CD4-positive, alpha-beta T cell (primary cell): ENCODE measurements around the gene KATNBL1. TPM values are rescaled to one million over a fixed set of nuclear protein-coding genes. Genes with fewer than 3 reads are reported as not detected.

Experiments used
- ATAC-seq: fragments of 200-7000 bp; cut with Tn5 transposase; one replicate; pipeline ENCODE4 v1.10.0; 2022; ENCODE audit warnings: mild to moderate bottlenecking; ENCODE audit not compliant: poor library complexity
- CTCF ChIA-PET: fragments of 350-600 bp; sonication (Branson Sonifier 250); formaldehyde crosslinking; loops from one replicate; lab custom pipeline; 2021; ENCODE audit warnings: antibody characterized with exemption, inconsistent platforms; lab: Charles Lee
- POLR2A ChIA-PET: fragments of 350-600 bp; sonication (Branson Sonifier 250); formaldehyde crosslinking; loops from one replicate; lab custom pipeline; 2021; ENCODE audit warnings: antibody characterized with exemption, inconsistent platforms; lab: Charles Lee
- DNase-seq, 14 experiments: peaks; one replicate each; pipeline ENCODE4 v3.0.0-alpha.2; 2013 to 2020; ENCODE audit warnings: mixed read lengths in 2 of 14
- H3K27ac ChIP-seq, 2 donors: one replicate each; pipeline versions ENCODE4 v1.5.1 to v1.7.0; 2013; ENCODE audit warnings: low read length in 2 of 2, low read depth in 1 of 2, mild to moderate bottlenecking in 1 of 2
- H3K27me3 ChIP-seq, 2 experiments: 1 replicate in 1 of 2; 2 replicates in 1 of 2; pipeline versions ENCODE4 v1.6.1 to v1.7.0; 2013; ENCODE audit warnings: low read length in 2 of 2, control low read depth in 1 of 2, mild to moderate bottlenecking in 1 of 2, moderate library complexity in 1 of 2; ENCODE audit not compliant: insufficient read depth in 2 of 2, control insufficient read depth in 1 of 2
- H3K36me3 ChIP-seq: one replicate; pipeline ENCODE4 v1.6.1; 2013; ENCODE audit warnings: low read length, control low read depth; ENCODE audit not compliant: insufficient read depth
- H3K4me1 ChIP-seq: one replicate; pipeline ENCODE4 v1.6.1; 2013; ENCODE audit warnings: low read length, control low read depth; ENCODE audit not compliant: insufficient read depth
- H3K4me3 ChIP-seq: one replicate; pipeline ENCODE4 v1.5.1; 2013; ENCODE audit warnings: mild to moderate bottlenecking, low read length, moderate library complexity
- H3K9me3 ChIP-seq, 2 experiments: 1 replicate in 1 of 2; 2 replicates in 1 of 2; pipeline versions ENCODE4 v1.6.1 to v1.7.0; 2013; ENCODE audit warnings: low read length in 2 of 2, mild to moderate bottlenecking in 2 of 2, control low read depth in 1 of 2, moderate library complexity in 1 of 2; ENCODE audit not compliant: control insufficient read depth in 1 of 2, insufficient read depth in 1 of 2
- H3K27ac Mint-ChIP-seq: one replicate; pipeline ENCODE4 v1.8.0; 2020; ENCODE audit warnings: mixed read lengths
- H3K27me3 Mint-ChIP-seq: one replicate; pipeline ENCODE4 v1.8.0; 2021; ENCODE audit warnings: mixed read lengths
- H3K36me3 Mint-ChIP-seq: one replicate; pipeline ENCODE4 v1.8.0; 2021; ENCODE audit warnings: low read depth, mixed read lengths
- H3K4me1 Mint-ChIP-seq: one replicate; pipeline ENCODE4 v1.8.0; 2021; ENCODE audit warnings: low read depth, mixed read lengths
- H3K4me3 Mint-ChIP-seq: one replicate; pipeline ENCODE4 v1.8.0; 2020; ENCODE audit warnings: mild to moderate bottlenecking, mixed read lengths
- H3K9me3 Mint-ChIP-seq: one replicate; pipeline ENCODE4 v1.8.0; 2020; ENCODE audit warnings: mixed read lengths
- intact Hi-C, 2 experiments: fragments of 100-400 bp; cut with DNase I in 1 of 2; cut with micrococcal nuclease in 1 of 2; formaldehyde crosslinking; loops; one replicate each; pipeline versions ENCODE4 v1.15.1 to v1.9.0; 2023 to 2025; cut with DNase I, micrococcal nuclease
- total RNA-seq, 174 experiments: library from RNA in 2 of 174; stranded (reverse) in 2 of 174; gene quantifications; one replicate each; pipeline ENCODE4 v1.2.3 and lab custom pipeline; 2021 to 2026
- TF ChIP-seq, protein P1 (sequence below): fragments of 200-600 bp; IDR thresholded peaks from one replicate; pipeline ENCODE4 v1.8.0; 2022; ENCODE audit warnings: antibody characterized with exemption, mild to moderate bottlenecking

KATNBL1 gene
- total RNA-seq, 2 experiments from 2014 or later = 13.0 to 14.6 TPM

DNA sequence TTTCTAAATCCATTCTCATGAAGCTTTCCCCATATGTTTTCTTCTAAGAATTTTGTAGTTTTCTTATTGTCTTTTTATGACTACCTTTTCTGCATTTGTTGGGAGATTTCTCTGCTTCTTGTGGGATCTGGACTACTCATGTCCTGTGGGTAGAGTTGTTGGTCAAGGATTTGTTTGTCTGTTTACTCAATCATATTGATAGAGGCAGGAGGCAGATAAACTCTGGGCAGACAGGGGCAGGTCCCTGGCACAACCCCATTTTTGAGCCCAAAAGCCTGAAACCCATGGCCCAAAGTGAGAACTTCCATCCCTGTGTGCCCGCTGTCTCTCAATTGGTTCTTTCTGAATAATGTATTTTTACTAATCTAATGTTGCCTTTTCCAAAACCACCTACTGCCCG is 95.7 kb downstream of the KATNBL1 start:
- Histone ChIP-seq H3K9me3 (no peaks in the 10 kb centered on the region), H3K36me3 (no peaks in the 10 kb centered on the region), H3K4me1 (no peaks in the 10 kb centered on the region), H3K4me3 (no peak overlapping the region), H3K27me3 (peaks cover 4 to 13% of the 10 kb centered on the region in 2 experiments), H3K27ac (no peak overlapping the region)
- TF ChIP-seq, protein P1, sequence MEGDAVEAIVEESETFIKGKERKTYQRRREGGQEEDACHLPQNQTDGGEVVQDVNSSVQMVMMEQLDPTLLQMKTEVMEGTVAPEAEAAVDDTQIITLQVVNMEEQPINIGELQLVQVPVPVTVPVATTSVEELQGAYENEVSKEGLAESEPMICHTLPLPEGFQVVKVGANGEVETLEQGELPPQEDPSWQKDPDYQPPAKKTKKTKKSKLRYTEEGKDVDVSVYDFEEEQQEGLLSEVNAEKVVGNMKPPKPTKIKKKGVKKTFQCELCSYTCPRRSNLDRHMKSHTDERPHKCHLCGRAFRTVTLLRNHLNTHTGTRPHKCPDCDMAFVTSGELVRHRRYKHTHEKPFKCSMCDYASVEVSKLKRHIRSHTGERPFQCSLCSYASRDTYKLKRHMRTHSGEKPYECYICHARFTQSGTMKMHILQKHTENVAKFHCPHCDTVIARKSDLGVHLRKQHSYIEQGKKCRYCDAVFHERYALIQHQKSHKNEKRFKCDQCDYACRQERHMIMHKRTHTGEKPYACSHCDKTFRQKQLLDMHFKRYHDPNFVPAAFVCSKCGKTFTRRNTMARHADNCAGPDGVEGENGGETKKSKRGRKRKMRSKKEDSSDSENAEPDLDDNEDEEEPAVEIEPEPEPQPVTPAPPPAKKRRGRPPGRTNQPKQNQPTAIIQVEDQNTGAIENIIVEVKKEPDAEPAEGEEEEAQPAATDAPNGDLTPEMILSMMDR = no peak
- CTCF ChIA-PET = interaction anchor here (1.1 kb wide), 1 partner anchor 15 kb away, joined by 3 read pairs; no protein-coding TSS in a partner anchor
- Mint-ChIP-seq H3K4me3 (no peak overlapping the region), H3K9me3 (no peaks in the 10 kb centered on the region), H3K27ac (no peak overlapping the region), H3K27me3 (peaks cover 21% of the 10 kb centered on the region), H3K4me1 (no peaks in the 10 kb centered on the region), H3K36me3 (no peaks in the 10 kb centered on the region)
- ATAC-seq = no peak
- DNase-seq = no peak
- POLR2A ChIA-PET = no interaction called here
- intact Hi-C loops = loop anchor here in 1 of 2 experiments (5.0 kb wide), 1 partner anchor 473 kb away; no protein-coding TSS in a partner anchor

DNA sequence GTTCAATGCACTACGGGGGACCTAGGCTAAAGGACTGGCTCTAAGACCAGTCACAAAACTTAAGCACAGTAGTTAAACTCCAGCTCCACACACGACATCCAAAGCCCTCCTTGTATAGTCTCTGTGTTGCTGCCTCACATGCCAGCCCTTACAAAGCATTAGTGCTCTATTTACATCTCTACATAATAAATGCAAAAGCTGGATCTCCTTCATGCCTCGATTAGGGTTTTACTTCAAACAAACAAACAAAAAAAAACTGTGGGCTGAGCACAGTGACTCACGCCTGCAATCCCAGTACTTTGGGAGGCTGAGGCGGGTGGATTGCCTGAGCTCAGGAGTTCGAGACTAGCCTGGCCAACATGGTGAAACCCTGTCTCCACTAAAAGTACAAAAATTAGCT is 98.4 kb downstream of the KATNBL1 start:
- Mint-ChIP-seq H3K36me3 (no peaks in the 10 kb centered on the region), H3K27me3 (peaks cover 4% of the 10 kb centered on the region), H3K4me3 (no peak overlapping the region), H3K4me1 (no peaks in the 10 kb centered on the region), H3K27ac (no peak overlapping the region), H3K9me3 (peaks cover under 1% of the 10 kb centered on the region)
- peaks cover 0 to 4% of the 10 kb centered on the region in 2 experiments for H3K27me3 ChIP-seq
- H3K4me3 ChIP-seq = no peak overlapping the region
- CTCF ChIA-PET = interaction anchor here (2.8 kb wide), 1 partner anchor 98 kb away, joined by 20 read pairs; the partner anchor contains the start of gene KATNBL1
- intact Hi-C loops = loop anchor here in 1 of 2 experiments (5.0 kb wide), 1 partner anchor 476 kb away; no protein-coding TSS in a partner anchor
- H3K36me3 ChIP-seq = no peaks in the 10 kb centered on the region
- TF ChIP-seq, protein P1 = no peak
- H3K9me3 ChIP-seq = no peaks in the 10 kb centered on the region
- DNase-seq (no peak), ATAC-seq (no peak)
- H3K4me1 ChIP-seq = no peaks in the 10 kb centered on the region
- H3K27ac ChIP-seq = no peak overlapping the region
- POLR2A ChIA-PET = interaction anchor here (0.7 kb wide), 1 partner anchor 38 kb away, joined by 3 read pairs; no protein-coding TSS in a partner anchor

DNA sequence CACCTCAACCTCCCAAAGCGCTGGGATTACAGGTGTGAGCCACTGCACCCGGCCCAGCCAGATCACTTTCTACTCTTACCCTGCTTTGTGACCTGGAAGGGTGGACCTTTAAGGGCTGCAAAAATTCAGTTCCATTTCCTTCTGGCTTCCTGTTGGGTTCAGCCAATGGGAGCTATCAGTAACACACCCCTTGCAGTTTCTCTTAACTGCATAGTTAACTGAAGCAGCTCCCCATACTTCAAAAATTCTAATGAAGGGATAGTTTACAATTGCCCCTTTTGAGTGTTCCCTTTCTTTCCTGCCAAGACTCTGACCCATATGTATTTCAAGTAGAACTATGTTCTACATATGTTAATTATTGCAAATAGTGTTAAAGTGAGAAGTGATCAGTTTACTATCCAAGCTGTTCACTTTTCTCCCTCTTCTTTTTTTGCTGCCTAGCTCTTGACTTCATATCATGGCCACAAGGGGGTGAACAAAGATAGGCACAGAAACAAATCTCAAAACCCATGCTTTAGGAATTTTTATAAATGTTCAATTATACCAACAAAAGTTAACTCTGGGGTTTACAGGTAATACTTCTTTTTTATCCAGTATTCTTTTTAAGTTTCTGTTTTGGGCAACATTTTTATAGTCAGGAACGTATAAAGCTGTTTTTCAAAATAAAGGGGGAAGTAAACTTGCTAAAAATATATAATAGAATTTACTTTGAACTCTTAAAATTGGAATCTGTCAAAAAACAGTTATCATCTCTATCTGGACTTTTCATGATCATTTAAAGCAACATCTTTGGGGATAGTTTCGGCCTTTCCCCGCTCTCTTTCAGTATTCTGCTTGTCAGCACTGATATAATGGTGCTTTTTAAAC is 99.9 kb downstream of the KATNBL1 start:
- Mint-ChIP-seq H3K4me1 (no peaks in the 10 kb centered on the region), H3K27me3 (no peaks in the 10 kb centered on the region), H3K36me3 (peaks cover 3% of the 10 kb centered on the region), H3K4me3 (no peak overlapping the region), H3K9me3 (peaks cover 4% of the 10 kb centered on the region), H3K27ac (no peak overlapping the region)
- Histone ChIP-seq H3K4me3 (no peak overlapping the region), H3K9me3 (no peaks in the 10 kb centered on the region), H3K27me3 (no peaks in the 10 kb centered on the region), H3K27ac (no peak overlapping the region), H3K4me1 (no peaks in the 10 kb centered on the region), H3K36me3 (no peaks in the 10 kb centered on the region)
- DNase-seq (peak in 3 of 14 experiments; percentile 29 to 48 (median 44)), ATAC-seq (peak; percentile 24)
- intact Hi-C loops = loop anchor here in 1 of 2 experiments (5.0 kb wide), 1 partner anchor 477 kb away; no protein-coding TSS in a partner anchor
- TF ChIP-seq, protein P1 = peak; percentile 31
- POLR2A ChIA-PET = interaction anchor here (0.6 to 1.4 kb wide), 4 partner anchors 9 to 257 kb away, joined by 3 to 5 read pairs (median 3); partner anchors contain the start of genes EMC7, KATNBL1 and LPCAT4
- CTCF ChIA-PET = interaction anchor here (0.9 to 2.8 kb wide), 2 partner anchors 99 to 257 kb away, joined by 3 to 20 read pairs; partner anchors contain the start of genes KATNBL1 and LPCAT4
